Measurements from ENCODE around the gene ADAM15.

DNA sequence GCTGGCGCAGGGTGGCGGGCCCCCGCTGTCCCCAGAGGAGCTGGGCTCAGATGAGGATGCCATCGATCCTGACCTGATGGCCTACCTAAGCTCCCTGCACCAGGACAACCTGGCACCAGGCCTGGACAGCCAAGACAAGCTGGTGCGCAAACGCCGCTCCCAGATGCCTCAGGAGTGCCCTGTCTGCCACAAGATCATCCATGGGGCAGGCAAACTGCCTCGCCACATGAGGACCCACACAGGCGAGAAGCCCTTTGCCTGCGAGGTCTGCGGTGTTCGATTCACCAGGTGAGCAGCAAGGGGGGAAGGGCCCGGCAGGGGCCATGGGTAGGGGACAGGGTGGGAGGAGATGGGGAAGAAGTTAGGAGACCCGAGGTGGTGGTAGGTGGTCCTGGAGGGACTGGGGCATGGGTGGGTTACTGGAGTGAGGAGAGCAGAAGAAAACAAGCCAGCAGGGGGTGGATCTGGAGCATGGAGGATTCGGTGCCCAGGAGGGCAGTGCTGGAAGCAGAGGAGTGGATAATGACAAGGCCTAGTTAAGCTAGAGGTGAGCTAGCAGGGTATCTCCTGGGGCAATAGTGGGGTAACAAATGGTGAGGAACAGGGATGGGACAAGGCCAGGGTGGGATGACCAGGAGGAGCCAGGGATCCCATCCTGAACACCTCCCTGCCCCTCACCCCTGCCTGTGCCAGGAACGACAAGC, 35.4 kb upstream of the ADAM15 start:
- TF ChIP-seq POLR2A (IDR thresholded peaks at IDR 0.05) = no peak
- TF ChIP-seq, protein P1, sequence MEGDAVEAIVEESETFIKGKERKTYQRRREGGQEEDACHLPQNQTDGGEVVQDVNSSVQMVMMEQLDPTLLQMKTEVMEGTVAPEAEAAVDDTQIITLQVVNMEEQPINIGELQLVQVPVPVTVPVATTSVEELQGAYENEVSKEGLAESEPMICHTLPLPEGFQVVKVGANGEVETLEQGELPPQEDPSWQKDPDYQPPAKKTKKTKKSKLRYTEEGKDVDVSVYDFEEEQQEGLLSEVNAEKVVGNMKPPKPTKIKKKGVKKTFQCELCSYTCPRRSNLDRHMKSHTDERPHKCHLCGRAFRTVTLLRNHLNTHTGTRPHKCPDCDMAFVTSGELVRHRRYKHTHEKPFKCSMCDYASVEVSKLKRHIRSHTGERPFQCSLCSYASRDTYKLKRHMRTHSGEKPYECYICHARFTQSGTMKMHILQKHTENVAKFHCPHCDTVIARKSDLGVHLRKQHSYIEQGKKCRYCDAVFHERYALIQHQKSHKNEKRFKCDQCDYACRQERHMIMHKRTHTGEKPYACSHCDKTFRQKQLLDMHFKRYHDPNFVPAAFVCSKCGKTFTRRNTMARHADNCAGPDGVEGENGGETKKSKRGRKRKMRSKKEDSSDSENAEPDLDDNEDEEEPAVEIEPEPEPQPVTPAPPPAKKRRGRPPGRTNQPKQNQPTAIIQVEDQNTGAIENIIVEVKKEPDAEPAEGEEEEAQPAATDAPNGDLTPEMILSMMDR (IDR thresholded peaks at IDR 0.05) = no peak
